Stimulated activated CD8-positive, alpha-beta memory T cell treated with anti-CD3 and anti-CD28 coated beads, Interleukin-12 subunit alpha, Interleukin-12 subunit beta, amount 100 ng/mL, for 4 hours (primary cell): Measurements from ENCODE around the gene GNAS-AS1.
A peak's percentile ranks its signal among the peaks of the same experiment; 100 is the strongest.

Experiments
- DNase-seq: peaks from one replicate; pipeline ENCODE4 v3.0.0-alpha.2; 2020; ENCODE audit warnings: low read depth

GNAS-AS1 gene

DNA sequence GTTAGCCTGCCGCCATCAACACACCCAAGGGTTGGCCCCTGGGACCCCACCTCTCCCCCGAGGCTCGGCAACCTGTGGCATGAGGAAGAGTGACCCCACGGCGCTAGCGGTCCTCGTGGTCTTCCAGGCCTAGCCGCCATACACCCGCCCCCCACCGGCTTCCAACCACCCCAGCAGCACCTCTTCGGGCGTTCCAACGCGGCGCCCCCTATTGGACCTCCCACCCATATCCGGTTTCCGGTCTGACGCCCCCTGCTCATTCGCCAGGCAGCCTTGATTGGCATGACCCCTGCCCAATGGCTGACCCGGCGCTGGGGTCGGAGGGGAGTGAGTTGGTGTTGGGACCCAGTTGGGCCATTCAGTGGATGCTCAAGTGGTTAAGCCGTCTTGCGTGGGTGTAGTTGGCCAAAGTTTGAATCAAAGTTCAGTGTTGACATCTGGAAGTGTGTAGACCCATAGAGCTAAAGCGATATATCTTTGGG is at the start of gene GNAS-AS1:
Gene GNAS-AS1, minus strand, starts transcription at position 210 of the 482 bp plus-strand sequence.
- DNase-seq, result peak; percentile 56

GRCh38 chr20:58900397-58900796 is 49.7 kb upstream of the GNAS-AS1 start:
- no peak for DNase-seq

DNA sequence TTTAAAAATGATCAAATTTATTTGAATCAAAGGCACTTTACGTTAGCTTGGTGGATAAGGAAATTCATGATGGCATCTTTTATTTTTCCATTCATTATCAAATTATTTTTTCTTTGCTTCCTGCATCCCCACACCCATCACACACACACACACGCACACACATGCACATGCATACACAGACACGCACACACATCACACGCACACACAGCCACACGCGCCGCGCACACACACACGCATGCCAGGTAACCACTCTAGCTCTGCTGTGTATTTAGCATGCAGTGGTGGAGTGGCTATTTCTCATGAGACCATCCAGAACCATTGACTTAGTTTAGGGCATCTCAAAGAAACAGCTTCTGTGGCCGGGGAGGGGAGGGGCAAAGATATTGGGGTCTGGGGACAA is 48.8 kb upstream of the GNAS-AS1 start:
- DNase-seq, result no peak

- no peak for DNase-seq
These were observed 48.1 kb upstream of the GNAS-AS1 start for GRCh38 chr20:58898629-58899408.

DNA sequence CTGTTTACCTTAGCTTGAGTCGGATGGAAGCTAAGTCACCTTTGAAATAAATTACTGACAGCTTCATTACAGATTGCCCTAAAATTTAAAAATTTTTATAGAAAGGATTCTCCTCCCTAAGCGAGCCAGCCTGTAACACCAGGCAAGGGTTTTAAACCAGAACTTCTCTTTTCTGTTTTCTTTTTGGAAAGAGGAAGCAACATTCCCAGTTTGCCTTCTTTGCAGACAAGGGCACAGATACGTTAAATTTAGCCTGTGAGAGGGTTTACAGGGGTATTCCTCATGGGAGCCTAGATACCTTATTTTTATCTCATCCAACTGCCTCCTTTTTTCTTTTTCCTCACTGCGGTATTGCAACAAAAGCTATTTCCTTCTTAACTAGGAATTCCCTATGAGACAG is 46.8 kb upstream of the GNAS-AS1 start:
- no peak for DNase-seq

- no peak for DNase-seq
These were observed 46.1 kb upstream of the GNAS-AS1 start for GRCh38 chr20:58896820-58897219.

DNA sequence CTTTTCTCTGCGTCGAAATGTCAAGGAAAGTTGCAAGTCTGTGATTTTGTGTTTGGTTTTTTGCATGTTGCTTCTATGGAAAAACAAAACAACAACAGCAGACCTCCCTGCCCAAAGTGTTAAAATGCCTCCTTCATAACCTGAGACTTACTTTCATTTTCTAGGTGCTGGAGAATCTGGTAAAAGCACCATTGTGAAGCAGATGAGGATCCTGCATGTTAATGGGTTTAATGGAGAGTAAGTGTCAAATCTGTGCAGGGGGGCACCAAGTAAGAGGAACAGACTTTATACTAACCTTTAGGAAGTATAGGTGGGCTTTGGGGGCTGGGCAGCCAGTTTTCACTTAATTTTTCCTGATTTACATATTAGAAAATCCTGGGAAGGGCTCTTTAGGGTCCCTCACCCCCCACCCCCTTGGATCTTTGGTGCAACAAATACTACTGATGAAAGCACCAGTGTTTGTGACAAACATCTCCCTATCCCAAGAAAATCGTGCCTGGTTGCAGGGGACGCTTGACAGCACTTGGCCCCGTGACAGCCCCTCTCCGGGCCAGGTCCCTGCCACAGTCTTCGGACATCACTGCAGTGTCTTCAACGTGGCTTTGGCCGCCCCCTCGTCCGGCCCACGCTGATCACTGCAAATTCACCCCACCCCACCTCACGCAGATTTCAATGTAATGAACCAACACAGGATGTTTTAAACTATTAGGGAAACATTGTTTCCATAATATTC is 44.9 kb upstream of the GNAS-AS1 start:
- DNase-seq, result no peak

DNA sequence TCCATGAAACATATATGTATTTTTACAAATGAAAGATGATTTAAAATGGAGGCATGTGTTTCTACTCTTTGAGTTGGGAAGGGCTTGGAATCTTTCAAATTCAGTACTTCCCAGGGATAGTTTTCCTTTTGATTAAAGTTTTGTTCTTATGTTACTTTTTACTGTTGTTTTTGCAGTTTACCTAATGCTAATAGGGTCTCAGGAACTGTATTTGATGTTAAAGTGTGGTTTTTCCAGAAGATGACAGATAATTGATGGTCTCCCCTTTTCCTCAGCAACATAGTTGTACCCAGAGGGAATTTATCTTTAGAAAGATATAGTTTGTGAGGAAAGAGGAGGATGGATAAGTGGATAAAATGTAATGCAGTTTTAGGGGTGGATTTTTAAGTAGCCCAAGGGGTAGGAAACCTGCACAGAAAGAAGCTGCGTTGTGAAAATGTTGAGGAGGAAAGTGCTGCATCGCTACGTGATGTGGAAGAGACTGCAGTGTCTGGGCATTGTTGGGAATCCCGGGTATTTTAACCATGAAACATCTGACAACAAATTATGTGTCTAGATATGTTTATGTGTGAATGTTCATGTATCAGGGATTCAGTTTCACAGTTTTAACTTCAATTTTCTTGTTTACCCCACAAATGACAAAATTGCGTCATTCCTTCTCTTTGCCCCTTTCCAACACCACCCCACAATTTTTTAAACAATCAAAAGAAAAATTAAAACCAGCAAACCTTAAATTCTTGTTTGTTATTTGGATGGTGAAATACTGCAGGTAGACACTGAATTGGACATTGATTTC is 44.1 kb upstream of the GNAS-AS1 start:
- DNase-seq, result no peak

DNA sequence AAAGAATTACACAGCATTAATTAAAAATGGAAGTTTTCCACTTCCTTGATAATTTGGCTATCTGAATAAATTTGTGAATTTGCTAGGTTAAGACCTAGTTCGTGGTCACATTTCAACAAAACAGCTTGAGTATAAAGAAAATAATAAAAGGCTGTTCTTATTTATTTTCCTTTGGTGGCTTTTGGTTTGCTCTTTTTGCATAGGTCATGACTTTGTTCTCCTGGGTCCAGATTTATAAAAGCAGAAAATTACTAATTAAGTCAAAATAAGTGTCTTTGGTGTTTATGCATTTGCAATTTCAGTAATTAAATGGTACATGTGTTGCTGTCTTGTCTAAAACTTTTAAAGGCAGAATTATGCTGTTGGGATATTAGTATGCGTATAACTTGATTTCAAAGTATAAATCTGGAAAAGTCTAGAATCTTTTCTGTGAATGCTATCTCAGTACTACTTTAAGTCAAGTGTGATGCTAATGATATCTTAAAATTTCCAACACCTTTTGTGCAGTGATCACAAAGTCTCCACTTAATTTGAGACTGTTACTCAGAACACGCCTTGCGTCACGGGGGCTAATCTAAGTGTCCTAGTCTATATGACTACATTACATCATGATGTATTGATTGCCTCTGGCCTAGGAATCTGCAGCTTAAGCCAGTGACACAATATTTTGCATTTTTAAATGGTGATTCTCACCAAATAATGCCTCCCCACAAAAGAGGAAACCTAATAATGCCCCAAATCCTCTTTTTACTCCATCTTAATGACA is 42.8 kb upstream of the GNAS-AS1 start:
- no peak for DNase-seq

- DNase-seq, result no peak
These were observed 42.2 kb upstream of the GNAS-AS1 start for GRCh38 chr20:58892932-58893224.

- peak; percentile 58 for DNase-seq
These were observed 41.6 kb upstream of the GNAS-AS1 start for GRCh38 chr20:58892141-58892931.

DNA sequence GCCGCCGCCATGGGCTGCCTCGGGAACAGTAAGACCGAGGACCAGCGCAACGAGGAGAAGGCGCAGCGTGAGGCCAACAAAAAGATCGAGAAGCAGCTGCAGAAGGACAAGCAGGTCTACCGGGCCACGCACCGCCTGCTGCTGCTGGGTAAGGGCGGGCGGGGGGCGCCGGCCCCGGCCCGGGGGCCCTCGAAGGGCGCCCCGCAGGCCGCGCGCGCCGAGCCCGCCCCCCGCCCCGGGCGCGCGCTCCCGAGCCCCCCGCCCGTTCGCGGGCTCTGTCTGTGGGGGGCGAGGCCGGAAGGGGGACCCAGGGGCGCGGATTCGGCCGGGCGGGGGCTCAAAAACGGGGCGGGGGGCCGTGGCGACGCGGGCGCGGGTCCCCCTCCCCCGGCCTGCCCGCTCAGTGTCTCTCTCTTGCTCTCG is 41.0 kb upstream of the GNAS-AS1 start:
- no peak for DNase-seq

DNA sequence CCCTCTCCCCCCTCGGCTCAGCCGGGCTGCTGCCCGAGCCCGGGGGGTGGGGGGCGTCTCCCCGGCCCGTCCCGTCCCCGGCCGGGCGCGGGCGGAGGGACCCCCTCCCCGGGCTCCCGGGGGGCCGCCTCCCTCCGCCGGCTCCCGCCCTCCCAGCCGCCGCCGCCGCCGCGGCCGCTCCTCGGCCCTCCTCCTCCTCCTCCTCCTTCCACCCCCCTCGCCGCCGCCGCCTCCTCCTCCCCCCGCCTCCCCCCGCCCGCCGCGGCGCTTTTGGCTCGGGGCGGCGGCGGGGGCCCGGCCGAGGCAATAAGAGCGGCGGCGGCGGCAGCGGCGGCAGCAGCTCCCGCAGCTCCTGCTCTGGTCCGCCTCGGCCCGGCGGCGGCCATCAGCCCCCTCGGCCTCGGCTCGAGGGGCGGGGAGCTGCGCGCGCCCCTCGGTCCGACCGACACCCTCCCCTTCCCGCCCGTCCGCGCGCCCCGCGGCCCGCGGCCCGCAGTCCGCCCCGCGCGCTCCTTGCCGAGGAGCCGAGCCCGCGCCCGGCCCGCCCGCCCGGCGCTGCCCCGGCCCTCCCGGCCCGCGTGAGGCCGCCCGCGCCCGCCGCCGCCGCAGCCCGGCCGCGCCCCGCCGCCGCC is 40.5 kb upstream of the GNAS-AS1 start:
- peak; percentile 75 for DNase-seq

GRCh38 chr20:58890518-58891085 is 39.9 kb upstream of the GNAS-AS1 start:
- peak; percentile 54 for DNase-seq

DNA sequence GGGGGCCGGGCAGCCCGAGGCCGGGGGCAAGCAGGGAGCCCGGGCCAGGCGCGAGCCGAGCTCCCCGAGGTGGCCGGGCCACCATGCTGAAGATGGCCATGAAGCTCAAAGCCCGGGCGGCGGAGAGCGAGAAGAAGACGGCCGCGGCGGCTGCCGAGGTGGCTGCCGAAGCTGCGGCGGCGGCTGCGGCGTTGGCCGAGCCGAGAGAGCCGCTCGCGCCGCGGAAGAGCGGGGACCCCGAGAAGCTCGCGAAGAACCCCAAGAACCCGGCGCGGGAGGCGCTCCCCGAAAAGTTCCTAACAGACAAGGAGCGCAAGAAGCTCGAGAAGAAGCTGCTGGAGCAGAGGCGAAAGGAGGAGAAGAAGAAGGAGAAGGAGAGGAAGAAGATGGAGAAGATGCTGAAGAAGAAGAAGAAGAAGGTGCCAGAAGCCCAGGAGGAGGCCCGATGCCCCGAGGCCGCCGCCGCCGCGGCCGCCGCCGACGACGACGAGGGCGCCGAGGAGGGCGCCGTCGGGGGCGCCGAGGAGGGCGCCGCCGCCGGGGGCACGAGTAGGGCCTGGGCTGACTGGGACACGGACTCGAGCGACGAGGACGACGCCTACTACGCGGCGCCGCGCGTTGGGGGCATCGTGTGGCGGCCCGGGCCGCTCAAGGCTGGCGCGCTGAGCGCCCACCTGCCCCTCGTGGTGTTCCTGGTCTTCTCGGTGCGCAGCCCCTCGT is 39.3 kb upstream of the GNAS-AS1 start:
- no peak for DNase-seq

- DNase-seq, result no peak
These were observed 38.6 kb upstream of the GNAS-AS1 start for GRCh38 chr20:58889334-58889760.

DNA sequence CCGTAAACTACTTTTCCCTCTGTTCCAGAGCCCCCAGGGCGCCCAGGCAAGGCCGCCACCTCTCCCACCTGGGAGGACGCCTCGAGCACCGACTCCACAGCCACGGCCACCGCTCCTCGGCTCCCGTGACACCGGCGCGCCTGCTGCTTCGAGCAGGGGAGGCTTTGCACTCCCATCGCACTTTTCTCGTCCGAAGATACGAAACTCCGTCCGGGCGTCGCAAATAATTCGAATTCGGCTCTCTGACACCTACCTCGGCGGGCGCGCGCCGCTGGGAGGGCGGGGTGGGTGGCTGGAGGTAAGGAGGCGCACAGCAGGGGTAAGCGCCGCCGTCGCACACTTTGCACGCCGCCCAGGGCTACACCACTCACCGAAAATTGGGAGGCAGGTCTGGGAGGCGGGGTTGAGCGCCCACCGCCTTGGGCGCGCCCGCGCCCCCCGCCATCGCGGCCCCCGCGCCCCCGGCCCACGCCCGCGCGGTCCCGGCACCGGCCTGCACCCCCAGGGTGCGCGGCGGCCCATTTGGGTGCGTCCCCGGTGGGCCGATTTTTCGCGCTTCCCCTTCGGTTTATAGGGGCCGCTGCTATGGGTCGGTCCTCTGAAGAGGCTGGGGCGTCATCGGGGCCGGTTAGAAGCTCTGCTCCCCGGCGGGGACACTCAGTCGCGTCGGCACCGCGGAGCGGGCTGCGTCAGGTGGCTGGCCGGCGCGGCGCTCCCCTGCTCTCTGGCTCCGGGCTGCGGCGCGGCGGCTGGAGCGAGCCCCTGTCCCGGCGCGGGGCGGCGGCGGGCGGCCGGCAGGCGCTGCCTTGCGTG is 38.0 kb upstream of the GNAS-AS1 start:
- DNase-seq, result peak; percentile 72

- no peak for DNase-seq
These were observed 37.4 kb upstream of the GNAS-AS1 start for GRCh38 chr20:58888103-58888502.

DNA sequence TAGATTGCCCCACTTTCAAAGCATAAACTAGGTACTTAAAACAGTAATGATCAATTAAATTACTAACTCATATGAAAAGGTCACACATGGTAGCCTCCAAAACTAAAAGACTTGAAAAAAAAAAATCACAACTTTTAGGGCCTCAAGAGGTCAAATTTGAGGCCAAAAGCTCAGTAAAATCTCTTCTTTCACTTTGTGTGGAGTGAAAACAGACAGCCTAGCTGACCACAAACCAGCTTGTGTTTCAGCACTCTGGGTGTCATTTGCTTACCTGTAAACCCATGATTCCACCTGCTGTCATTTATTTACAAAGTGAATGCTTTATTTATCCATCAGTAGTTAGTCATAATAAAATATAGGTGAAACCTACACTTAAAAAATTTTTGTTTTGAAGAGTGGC is 35.8 kb upstream of the GNAS-AS1 start:
- DNase-seq, result no peak
